DMS79 (cell line): ENCODE measurements around the gene HOXC10.

Experiments
- DNase-seq: peaks from one replicate; lab custom pipeline; 2025; lab: John Stamatoyannopoulos, UW

The HOXC10 gene

DNA sequence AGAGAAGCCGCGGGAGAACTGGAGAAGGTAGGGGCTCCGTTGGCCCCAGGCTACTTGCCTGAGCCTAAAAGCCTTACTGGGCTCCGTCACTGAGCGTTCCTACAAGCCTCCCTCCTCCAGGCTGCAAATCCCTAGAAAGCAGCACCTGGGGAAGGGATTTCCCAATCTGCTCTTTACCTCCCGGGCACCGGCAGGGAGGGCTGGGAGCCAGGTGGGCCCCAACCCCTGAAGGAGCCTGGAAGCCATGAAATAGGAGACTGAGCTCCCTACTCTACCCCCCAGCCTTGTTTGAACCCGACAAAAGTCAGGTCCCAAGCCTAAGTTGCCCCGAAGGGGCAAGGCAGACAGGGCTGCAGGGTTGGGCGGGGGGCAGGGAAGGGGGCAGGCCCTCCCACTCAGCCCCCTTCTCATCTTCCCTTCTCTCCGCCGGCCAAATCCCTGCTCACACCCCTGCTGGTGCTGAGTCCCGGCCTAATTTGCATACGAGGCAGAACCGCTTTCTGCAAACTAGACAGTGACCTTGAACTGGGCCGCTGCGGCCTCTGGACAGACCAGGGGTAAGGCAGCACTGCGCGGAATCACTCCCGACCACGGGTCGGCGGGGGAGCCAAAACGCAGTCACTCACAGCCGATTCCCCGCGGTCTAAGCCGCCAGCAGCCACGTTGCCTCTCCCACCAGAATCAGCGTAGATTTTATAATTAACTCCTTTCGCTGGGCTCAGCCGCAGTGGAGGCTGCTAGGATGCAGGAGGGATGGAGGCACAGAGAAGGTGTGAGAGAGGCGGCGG is 34.0 kb upstream of the HOXC10 start:
- DNase-seq, result no peak

- DNase-seq, result no peak
Measured at GRCh38 chr12:53951577-53952334, 33.2 kb upstream of the HOXC10 start.

DNA sequence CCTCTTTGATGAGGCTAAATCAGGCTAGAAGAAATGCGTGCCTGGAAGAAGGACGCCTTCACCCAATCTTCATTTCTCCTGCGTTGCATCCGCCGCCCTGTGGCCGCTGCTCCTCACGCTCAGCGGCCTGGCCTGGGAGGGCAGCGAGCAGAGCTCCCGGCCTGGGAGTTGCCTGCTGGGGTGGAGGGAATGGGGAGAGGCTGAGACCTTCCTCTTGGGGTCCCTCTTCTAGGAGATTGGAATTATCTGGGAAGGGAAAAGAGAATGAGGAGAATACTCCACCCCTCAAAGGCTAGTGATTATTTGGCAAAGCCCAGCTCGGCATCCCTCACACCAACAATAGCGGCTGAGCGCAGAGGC is 32.6 kb upstream of the HOXC10 start:
- DNase-seq, result no peak

GRCh38 chr12:53952871-53953734 is 31.8 kb upstream of the HOXC10 start:
- DNase-seq, result no peak

GRCh38 chr12:53953831-53954693 is 30.9 kb upstream of the HOXC10 start:
- DNase-seq, result no peak

GRCh38 chr12:53954694-53955035 is 30.3 kb upstream of the HOXC10 start, which contains the start of gene HOXC12:
HOXC12 (plus strand) TSS chr12:53954903; CDS start chr12:53954930, 27 bp downstream.
- no peak for DNase-seq

DNA sequence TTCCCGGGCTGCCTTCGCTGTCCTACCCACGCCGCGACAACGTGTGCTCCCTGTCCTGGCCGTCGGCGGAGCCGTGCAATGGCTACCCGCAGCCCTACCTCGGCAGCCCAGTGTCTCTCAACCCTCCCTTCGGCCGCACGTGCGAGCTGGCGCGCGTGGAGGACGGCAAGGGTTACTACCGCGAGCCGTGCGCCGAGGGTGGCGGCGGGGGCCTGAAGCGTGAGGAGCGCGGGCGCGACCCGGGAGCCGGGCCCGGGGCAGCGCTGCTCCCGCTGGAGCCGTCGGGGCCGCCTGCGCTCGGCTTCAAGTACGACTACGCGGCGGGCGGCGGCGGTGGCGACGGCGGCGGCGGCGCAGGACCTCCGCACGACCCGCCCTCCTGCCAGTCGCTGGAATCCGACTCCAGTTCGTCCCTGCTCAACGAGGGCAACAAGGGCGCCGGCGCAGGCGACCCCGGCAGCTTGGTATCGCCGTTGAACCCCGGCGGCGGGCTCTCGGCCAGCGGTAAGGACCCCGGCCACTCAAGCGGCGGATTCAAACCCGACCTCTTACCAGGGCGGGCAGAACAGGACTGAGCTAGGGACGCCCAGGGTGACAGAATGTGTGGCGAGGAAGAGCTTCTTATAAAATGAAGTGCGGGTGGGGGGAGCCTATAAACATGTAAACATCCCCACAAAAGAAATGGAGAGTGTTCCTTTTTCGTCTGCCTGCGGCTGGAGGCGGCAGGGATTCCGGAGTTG is 29.7 kb upstream of the HOXC10 start:
- DNase-seq, result no peak

DNA sequence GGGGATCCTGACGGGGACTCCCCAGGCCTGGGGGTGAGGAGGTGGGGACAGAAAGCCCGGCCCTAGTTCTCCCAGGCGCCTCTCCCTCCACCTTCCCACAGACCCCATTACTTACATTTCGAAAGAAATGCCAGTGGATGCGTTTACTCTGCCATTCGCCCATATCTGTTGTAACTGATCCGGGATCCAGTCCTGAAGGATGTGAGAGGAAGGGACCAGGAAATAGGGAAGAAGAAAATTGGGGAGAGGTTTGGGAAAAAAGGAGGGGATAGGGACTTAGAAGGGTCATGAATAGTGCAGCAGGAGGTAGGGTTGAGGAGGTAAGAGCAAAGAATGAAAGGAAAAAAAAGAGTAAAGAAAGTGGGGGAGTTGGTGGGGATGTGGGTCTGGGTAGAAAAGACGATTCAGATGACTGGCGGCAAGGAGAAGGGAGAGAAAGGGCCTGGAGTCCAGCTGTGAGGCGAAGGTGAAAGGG is 29.1 kb upstream of the HOXC10 start:
- no peak for DNase-seq

DNA sequence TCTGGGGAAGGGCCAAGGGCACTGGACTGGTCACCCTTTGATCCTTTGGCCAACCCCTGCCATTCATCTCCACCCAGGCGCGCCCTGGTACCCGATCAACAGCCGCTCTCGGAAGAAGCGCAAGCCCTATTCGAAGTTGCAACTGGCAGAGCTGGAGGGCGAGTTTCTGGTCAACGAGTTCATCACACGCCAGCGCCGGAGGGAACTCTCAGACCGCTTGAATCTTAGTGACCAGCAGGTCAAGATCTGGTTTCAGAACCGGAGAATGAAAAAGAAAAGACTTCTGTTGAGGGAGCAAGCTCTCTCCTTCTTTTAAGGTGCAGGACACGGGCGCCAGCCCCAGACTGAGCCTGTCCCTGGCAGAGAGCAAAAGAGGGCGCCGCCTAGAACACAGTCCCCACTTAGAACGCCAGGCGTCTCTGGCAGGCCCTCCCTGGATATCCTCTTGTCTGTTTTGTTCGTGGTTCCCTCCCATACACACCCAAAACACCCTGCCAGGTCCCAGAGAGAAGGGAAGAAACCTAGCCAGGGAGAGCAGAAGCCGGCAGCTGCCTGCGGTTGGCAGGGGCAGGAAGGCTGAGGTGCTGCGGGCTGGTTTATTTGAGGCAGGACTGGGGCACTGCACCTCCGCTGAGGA is 28.6 kb upstream of the HOXC10 start:
- no peak for DNase-seq

- no peak for DNase-seq
Measured at GRCh38 chr12:53956914-53957536, 27.9 kb upstream of the HOXC10 start.

DNA sequence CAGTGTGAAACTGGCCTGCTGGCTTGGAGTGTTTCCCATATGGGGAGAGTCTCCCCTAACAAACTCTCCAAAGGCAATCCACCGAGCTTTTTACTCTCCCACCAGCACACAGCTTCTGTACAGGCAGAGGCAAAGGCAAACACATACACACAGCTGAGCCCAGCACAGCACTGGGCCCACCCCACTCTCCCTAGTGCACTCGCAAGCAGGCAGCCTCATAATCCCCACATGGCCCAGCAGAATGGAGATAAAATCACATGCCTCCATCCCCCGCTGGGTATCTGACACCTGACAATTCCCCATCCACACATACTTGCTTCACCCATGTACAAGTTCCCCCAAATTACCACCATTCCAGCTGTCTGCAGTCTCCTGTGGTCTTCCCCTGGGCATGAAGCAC is 26.8 kb upstream of the HOXC10 start:
- DNase-seq, result no peak

DNA sequence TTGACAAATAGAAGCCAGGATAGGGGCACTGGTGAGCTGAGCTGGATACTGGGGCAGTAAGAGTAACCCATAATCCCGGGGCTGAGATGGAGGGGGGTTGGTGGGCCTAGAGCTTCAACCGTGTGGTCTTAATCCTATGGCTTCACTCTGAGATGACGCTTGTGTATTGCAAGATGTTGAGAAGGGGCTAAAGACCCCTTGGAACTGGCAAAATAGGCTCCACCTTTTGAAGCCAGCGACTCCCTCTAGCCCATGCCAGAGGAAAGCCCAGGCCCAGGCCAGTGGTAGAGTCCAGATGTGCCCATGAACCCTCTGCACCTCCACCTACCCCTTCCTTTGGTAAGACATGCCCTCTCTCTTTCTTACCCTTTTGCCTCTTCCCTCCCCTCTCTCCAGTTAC is 25.6 kb upstream of the HOXC10 start:
- DNase-seq, result no peak

DNA sequence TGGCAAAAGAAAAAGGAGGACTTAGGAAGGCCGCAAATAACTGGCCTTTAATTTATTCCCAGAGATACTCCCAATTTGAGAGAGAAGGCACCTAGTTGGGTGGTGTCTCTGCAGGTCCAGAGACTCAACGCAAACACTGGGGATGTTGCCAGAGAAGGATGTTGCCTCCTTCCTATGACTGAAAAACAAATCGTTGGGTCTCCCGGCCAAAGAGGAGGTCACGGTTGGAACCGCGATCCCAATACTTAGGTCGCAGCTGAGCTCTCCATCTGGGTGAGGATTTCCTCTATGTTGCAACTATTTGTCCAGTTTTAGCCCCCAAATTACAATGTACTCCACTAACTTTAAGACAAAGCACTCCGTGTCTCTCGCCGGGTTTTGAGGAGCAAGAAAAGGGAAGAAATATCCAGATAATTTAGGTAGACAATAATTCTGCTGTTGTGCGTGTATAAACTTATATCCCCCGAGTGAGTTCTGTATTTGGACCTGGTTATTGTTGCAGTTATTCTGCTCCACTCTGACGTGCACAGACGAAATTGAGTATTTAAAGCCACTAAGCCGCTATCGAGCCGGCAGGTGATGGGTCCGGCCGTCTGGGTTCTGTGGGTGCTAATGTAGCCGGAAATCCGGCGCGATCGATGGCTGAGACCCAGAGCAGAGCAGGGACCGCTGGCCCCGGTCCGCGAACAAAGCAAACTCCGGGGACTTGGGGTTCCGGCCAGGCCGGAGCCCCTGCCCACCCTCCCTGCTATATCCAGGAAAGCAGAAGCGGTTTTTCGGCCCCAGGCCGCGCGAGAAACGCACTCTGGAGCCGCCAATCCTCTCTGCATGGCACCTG is 24.5 kb upstream of the HOXC10 start:
- DNase-seq, result no peak

DNA sequence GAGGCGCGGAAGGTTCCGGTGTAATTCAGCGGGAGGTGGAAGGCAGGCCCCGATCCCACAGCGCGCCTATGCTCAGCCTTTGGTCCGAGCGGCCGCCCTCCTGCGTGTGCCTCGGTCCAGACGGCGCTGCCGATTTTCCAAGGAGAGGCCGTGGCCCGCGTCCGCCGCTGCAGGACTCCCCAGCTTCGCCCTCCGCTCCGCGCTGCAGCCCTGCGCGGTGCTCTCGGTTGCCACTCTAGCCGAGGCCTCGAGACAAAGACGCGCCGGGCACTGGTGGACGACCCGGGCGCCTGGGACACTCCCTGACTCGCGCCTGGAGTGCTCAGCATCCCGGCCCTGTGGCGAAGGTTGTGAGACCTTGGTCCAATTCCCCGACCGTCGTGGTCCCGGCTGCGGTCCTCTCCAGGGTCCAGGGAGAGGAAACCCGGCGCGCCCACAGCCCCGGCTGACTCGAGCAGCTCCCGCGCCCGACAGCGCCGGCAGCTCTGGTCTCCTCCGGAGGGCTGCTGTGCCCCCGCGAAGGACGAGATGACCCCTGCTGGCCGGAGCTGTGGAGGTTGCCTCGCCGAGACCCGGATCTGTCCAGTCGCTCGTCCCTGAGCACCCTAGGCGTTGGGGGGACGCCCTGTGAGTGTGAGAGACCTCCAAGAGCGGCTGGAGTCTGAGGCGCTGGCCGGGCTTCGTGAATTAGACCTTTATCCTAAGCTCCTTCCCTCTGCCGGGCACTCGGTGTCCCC is 23.8 kb upstream of the HOXC10 start:
- DNase-seq, result no peak

GRCh38 chr12:53963005-53963404 is 21.9 kb upstream of the HOXC10 start:
- no peak for DNase-seq

DNA sequence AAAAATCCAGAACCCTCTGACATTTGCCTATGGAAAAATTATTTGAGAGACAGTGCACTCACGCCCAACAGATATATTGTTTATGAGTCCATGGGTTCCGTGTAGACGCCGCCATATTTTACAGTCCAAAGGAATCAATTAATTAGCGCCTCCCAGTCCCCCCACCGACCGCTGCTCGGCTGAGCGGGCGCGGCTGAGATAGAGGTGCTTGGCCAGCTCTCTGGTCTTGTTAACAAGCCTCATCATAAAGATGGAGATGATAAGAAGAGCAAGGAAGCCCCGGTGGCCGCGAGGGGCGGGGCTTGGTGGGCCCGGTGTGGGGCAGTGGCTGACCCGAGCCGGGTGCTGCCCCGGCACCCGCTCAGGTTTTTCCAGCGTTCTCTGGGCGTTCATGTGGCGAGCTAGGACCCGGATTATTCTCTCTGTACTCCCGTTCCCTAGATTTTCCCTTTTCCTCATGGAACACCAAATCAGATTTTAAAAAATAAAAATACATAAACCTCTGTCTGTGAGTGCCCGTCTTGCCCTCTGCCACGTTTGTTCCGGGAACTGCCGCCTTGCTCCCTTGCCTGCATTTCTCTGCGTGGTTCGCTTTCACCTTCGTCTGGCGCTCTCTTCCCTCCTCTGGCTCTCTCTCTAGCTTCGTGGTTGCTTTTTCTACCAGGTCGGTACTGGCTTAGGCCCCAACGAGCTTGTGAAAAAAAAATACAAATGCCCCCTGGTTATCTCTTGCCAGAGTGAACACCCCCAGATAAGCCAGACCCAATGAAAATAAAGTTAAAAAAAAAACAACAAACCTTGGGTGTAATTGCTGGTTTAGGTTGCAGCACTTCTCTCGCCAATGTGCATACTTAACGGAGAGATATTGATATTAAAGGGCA is 21.3 kb upstream of the HOXC10 start:
- no peak for DNase-seq

GRCh38 chr12:53964315-53964713 is 20.6 kb upstream of the HOXC10 start:
- no peak for DNase-seq
